Measurements from ENCODE around the gene RIMS4. TPM values are rescaled to one million over a fixed set of nuclear protein-coding genes. Genes with fewer than 3 reads are reported as not detected.

RIMS4 gene
- total RNA-seq, 2 donors from 2014 or later = 0.64 to 0.74 TPM

GRCh38 chr20:44762466-44763140 is 47.7 kb downstream of the RIMS4 start:
- no peak for DNase-seq
- intact Hi-C loops (cut with DNase I) = no loop called here
- TF ChIP-seq, protein P1, sequence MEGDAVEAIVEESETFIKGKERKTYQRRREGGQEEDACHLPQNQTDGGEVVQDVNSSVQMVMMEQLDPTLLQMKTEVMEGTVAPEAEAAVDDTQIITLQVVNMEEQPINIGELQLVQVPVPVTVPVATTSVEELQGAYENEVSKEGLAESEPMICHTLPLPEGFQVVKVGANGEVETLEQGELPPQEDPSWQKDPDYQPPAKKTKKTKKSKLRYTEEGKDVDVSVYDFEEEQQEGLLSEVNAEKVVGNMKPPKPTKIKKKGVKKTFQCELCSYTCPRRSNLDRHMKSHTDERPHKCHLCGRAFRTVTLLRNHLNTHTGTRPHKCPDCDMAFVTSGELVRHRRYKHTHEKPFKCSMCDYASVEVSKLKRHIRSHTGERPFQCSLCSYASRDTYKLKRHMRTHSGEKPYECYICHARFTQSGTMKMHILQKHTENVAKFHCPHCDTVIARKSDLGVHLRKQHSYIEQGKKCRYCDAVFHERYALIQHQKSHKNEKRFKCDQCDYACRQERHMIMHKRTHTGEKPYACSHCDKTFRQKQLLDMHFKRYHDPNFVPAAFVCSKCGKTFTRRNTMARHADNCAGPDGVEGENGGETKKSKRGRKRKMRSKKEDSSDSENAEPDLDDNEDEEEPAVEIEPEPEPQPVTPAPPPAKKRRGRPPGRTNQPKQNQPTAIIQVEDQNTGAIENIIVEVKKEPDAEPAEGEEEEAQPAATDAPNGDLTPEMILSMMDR (IDR thresholded peaks at IDR 0.05) = no peak

DNA sequence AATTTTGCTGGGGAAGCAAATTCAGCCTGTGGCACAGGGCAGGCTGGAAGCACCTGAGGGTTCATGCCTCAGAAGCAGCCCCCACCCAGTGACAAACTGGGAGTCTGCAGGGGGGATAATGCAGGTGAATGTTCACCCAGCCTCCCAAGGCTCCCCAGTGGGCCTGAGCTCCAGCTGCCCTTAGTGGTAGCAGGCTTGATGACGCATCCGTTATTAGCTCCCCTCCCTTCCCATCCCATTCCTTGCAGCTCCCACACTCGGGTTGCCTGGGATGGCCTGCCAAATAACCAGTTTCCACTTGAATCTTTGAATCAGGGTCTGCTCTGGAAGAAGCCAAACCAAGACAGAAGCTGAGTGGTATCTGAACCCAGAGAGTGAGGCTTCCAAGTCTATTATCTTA is 48.9 kb downstream of the RIMS4 start:
- no peaks in the 10 kb centered on the region for H3K27me3 ChIP-seq
- no peak for DNase-seq
- H3K4me3 ChIP-seq = no peak overlapping the region
- no peak overlapping the region for H3K9ac ChIP-seq (ENCODE audit: low read depth in 2 of 2, low read length in 2 of 2)
- no peak overlapping the region for H3K27ac ChIP-seq
- no peaks in the 10 kb centered on the region for H3K36me3 ChIP-seq
- TF ChIP-seq, protein P1 (IDR thresholded peaks at IDR 0.05) = no peak
- no peaks in the 10 kb centered on the region for H3K4me1 ChIP-seq
- no peaks in the 10 kb centered on the region for H3K9me3 ChIP-seq
- intact Hi-C loops (cut with DNase I) = no loop called here

More at GRCh38 chr20:44762466-44763140, 47.7 kb downstream of the RIMS4 start:
- Histone ChIP-seq H3K4me3 (no peak overlapping the region), H3K9me3 (no peaks in the 10 kb centered on the region), H3K4me1 (no peaks in the 10 kb centered on the region), H3K36me3 (no peaks in the 10 kb centered on the region), H3K27me3 (no peaks in the 10 kb centered on the region), H3K9ac (ENCODE audit: low read depth in 2 of 2, low read length in 2 of 2) (no peak overlapping the region), H3K27ac (no peak overlapping the region)

DNA sequence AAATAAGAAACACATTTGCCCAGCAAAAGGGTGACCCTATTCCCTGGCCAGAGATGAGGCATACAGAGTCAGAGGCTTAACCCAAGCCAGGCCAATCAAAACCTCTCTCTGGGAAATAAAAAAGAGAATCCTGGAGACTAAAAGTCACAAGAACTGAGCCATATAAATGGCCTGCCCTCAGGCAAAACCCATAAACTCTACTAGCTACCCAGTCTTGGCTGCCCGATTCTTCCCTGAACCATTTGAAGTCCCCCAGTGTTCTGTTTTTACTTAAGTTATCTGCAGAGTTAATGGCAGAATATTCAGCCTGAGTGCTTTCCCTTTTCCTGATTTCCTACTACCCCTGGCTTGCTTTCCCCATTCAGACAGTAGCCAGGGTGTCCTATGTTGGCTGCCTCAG is 50.8 kb downstream of the RIMS4 start:
- no peaks in the 10 kb centered on the region for H3K9me3 ChIP-seq

DNA sequence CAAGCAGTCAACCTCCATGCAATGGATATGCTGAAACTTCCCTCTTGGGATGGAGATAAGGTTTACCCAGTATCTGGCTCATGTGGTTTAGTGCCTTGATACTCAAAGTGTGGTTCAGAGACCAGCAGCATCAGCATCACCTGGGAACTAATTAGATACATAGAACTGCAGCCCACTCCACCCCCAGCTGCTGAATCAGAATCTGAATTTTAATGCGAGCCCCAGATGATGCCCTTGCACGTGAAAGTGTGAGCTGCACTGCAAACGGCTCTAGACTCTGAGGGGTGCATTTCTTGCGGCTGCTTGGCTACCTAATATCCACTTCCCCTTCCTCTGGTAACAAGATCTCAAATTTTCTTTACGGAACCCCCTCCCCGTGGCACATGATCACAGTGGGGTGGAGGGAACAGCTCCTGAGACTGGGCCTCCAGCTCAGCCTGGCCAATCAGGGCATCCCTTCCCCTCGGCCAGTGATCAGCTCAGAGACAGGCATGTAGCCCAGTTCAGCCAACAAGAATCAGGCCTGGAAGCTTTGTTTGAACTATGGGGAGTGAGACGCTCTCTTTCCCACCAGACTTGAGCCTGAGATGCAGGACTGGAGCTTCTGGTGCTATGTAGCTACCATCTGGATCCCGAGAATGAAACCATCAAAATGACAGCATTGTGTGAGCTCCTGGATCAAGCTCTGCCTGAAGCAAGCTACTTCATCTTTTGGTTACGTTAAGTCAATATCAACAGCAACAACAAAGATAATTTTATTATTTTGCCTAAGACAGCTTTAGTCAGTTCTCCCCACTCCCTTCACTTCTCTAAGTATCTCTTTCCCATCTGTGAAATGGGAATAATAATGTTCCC is 51.9 kb downstream of the RIMS4 start:
- Histone ChIP-seq H3K36me3 (no peaks in the 10 kb centered on the region), H3K4me3 (no peak overlapping the region), H3K4me1 (no peaks in the 10 kb centered on the region), H3K9me3 (no peaks in the 10 kb centered on the region), H3K27ac (no peak overlapping the region), H3K9ac (ENCODE audit: low read depth in 2 of 2, low read length in 2 of 2) (no peak overlapping the region), H3K27me3 (no peaks in the 10 kb centered on the region)
- intact Hi-C loops (cut with DNase I) = no loop called here
- TF ChIP-seq, protein P1 (IDR thresholded peaks at IDR 0.05) = no peak
- DNase-seq = no peak

More for the DNA sequence above, 50.8 kb downstream of the RIMS4 start:
- no peak overlapping the region for H3K27ac ChIP-seq
- no peaks in the 10 kb centered on the region for H3K36me3 ChIP-seq
- H3K4me1 ChIP-seq = no peaks in the 10 kb centered on the region
- H3K4me3 ChIP-seq = no peak overlapping the region
- DNase-seq = no peak
- TF ChIP-seq, protein P1 (IDR thresholded peaks at IDR 0.05) = no peak
- no peaks in the 10 kb centered on the region for H3K27me3 ChIP-seq
- H3K9ac ChIP-seq (ENCODE audit: low read depth in 2 of 2, low read length in 2 of 2) = no peak overlapping the region
- intact Hi-C loops (cut with DNase I) = no loop called here

- TF ChIP-seq, protein P1 (IDR thresholded peaks at IDR 0.05) = no peak
Measured at GRCh38 chr20:44756956-44757355, 53.4 kb downstream of the RIMS4 start.

More at GRCh38 chr20:44756956-44757355, 53.4 kb downstream of the RIMS4 start:
- Histone ChIP-seq H3K9me3 (no peaks in the 10 kb centered on the region), H3K9ac (ENCODE audit: low read depth in 2 of 2, low read length in 2 of 2) (no peak overlapping the region), H3K4me3 (no peak overlapping the region), H3K4me1 (no peaks in the 10 kb centered on the region), H3K36me3 (no peaks in the 10 kb centered on the region), H3K27me3 (no peaks in the 10 kb centered on the region), H3K27ac (no peak overlapping the region)
- DNase-seq = no peak
- intact Hi-C loops (cut with DNase I) = no loop called here

Data from colonic mucosa (tissue), 4 donors.